ENCODE measurements around the gene CDAN1.
"Not testable (repeated sequence)": the region's sequence is repeated elsewhere in the genome, so short reads cannot be mapped to it uniquely, and the experiment has no call there.

DNA sequence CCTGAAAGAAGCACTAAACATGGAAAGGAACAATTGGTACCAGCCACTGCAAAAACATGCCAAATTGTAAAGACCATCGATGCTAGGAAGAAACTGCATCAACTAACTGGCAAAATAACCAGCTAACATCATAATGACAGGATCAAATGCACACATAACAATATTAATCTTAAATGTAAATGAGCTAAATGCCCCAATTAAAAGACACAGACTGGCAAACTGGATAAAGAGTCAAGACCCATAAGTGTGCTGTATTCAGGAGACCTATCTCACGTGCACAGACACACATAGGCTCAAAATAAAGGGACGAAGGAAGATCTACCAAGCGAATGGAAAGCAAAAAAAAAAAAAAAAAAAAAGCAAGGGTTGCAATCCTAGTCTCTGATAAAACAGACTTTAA, 29.2 kb upstream of the CDAN1 start:
- TF ChIP-seq, protein P1, sequence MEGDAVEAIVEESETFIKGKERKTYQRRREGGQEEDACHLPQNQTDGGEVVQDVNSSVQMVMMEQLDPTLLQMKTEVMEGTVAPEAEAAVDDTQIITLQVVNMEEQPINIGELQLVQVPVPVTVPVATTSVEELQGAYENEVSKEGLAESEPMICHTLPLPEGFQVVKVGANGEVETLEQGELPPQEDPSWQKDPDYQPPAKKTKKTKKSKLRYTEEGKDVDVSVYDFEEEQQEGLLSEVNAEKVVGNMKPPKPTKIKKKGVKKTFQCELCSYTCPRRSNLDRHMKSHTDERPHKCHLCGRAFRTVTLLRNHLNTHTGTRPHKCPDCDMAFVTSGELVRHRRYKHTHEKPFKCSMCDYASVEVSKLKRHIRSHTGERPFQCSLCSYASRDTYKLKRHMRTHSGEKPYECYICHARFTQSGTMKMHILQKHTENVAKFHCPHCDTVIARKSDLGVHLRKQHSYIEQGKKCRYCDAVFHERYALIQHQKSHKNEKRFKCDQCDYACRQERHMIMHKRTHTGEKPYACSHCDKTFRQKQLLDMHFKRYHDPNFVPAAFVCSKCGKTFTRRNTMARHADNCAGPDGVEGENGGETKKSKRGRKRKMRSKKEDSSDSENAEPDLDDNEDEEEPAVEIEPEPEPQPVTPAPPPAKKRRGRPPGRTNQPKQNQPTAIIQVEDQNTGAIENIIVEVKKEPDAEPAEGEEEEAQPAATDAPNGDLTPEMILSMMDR (IDR thresholded peaks at IDR 0.05) = not testable (repeated sequence)
- not testable (repeated sequence) for TF ChIP-seq POLR2A (IDR thresholded peaks at IDR 0.05)

Measured in stomach (tissue), 4 donors.